Measurements from ENCODE around the gene PADI2.

GRCh38 chr1:17120481-17120877 lies 1.2 kb upstream of the PADI2 start:
- TF ChIP-seq CTCF (conservative IDR thresholded peaks at IDR 0.05; ENCODE audit: low read length) (no peak), EZH2phosphoT487 (IDR thresholded peaks at IDR 0.05; ENCODE audit: borderline replicate concordance, low read depth, low read length) (no peak)

Measured in OCI-LY7 (cell line).